Astrocyte of the cerebellum (primary cell): Measurements from ENCODE around the gene HS6ST2.

Source experiments
- DNase-seq: peaks from one replicate; pipeline ENCODE4 v3.0.0-alpha.2; 2011; ENCODE audit warnings: low read depth
- H3K4me3 ChIP-seq: 2 replicates; pipeline ENCODE4 v1.5.1; 2011; ENCODE audit warnings: mild to moderate bottlenecking, low read depth, low read length, moderate library complexity
- CTCF ChIP-seq: IDR thresholded peaks from 2 replicates; pipeline ENCODE4 v1.5.1; 2012; ENCODE audit warnings: low read length, low read depth, moderate library complexity, mild to moderate bottlenecking; ENCODE audit errors: missing control alignments
- in situ Hi-C: cut with HindIII; loops from 2 replicates; pipeline ENCODE4 v1.10.0; 2017; ENCODE audit warnings: low sequenced_read_pairs

HS6ST2 gene

GRCh38 chrX:132791714-132792113, 166.7 kb downstream of the HS6ST2 start:
- in situ Hi-C loops: no loop called here
- no peak for TF ChIP-seq CTCF
- DNase-seq: no peak

GRCh38 chrX:132790329-132790728, 168.1 kb downstream of the HS6ST2 start:
- H3K4me3 ChIP-seq: no peak overlapping the region
- DNase-seq: no peak
- no peak for TF ChIP-seq CTCF
- in situ Hi-C loops: no loop called here

More at GRCh38 chrX:132791714-132792113, 166.7 kb downstream of the HS6ST2 start:
- no peak overlapping the region for H3K4me3 ChIP-seq

GRCh38 chrX:132786217-132786616, 172.2 kb downstream of the HS6ST2 start:
- no peak for TF ChIP-seq CTCF
- H3K4me3 ChIP-seq: no peak overlapping the region
- in situ Hi-C loops: no loop called here
- peak; percentile 4 for DNase-seq

GRCh38 chrX:132778917-132779316, 179.5 kb downstream of the HS6ST2 start:
- DNase-seq: no peak
- in situ Hi-C loops: no loop called here
- H3K4me3 ChIP-seq: no peak overlapping the region
- TF ChIP-seq CTCF: no peak

- no peak for TF ChIP-seq CTCF
- H3K4me3 ChIP-seq: no peak overlapping the region
- no peak for DNase-seq
- in situ Hi-C loops: no loop called here
Measured at GRCh38 chrX:132776486-132777210, 181.8 kb downstream of the HS6ST2 start.

GRCh38 chrX:132775263-132775823, 183.1 kb downstream of the HS6ST2 start:
- in situ Hi-C loops: no loop called here
- DNase-seq: no peak
- H3K4me3 ChIP-seq: no peak overlapping the region
- TF ChIP-seq CTCF: no peak
